OCI-LY1 (cell line): ENCODE measurements around the gene GPATCH8.

Experiments used
- EZH2 ChIP-seq: fragments of 200-600 bp; sonication (generic), shearing (Covaris generic); IDR thresholded peaks from 2 replicates; pipeline ENCODE4 v1.8.0; 2017; ENCODE audit warnings: borderline replicate concordance, mixed run types, mild to moderate bottlenecking, antibody characterized with exemption, low read length, moderate library complexity, mixed read lengths
- TF ChIP-seq, protein P1 (sequence below): fragments of 200-600 bp; sonication (generic), shearing (Covaris generic); IDR thresholded peaks from 2 replicates; pipeline ENCODE4 v1.5.1; 2017; ENCODE audit warnings: mild to moderate bottlenecking, antibody characterized with exemption, low read length, moderate library complexity, mixed read lengths

DNA sequence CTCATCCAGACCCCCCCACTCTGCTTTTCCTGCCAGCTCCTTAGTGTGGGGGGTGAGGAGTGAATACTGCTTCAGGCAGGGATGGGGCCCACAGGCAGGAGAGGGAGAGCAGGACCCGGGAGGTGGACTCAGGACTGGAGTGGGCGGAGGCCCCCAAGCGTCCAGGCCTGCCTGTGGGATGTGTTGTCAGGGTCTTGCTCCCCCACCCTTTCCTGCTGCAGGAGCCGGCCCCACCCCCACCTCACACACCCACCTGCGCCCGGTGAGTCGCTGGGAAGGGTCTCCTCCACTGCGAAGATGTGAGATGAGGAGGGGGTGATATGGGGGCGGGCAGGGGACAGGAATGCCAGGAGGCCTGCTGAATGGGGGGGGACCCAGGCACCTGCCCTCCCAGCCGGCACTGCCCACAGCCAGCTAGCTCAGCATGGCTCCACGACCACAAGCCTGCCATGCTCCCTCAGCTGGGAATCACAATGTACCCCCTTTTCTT, 140.7 kb downstream of the GPATCH8 start:
- TF ChIP-seq, protein P1, sequence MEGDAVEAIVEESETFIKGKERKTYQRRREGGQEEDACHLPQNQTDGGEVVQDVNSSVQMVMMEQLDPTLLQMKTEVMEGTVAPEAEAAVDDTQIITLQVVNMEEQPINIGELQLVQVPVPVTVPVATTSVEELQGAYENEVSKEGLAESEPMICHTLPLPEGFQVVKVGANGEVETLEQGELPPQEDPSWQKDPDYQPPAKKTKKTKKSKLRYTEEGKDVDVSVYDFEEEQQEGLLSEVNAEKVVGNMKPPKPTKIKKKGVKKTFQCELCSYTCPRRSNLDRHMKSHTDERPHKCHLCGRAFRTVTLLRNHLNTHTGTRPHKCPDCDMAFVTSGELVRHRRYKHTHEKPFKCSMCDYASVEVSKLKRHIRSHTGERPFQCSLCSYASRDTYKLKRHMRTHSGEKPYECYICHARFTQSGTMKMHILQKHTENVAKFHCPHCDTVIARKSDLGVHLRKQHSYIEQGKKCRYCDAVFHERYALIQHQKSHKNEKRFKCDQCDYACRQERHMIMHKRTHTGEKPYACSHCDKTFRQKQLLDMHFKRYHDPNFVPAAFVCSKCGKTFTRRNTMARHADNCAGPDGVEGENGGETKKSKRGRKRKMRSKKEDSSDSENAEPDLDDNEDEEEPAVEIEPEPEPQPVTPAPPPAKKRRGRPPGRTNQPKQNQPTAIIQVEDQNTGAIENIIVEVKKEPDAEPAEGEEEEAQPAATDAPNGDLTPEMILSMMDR, result no peak
- no peak for TF ChIP-seq EZH2
